Activated CD8-positive, alpha-beta memory T cell treated with anti-CD3 and anti-CD28 coated beads, Interleukin-2, amount 50 U/mL, for 24 hours (primary cell): ENCODE data around the gene FHIT.

Experiments
- DNase-seq: peaks from one replicate; pipeline ENCODE4 v3.0.0-alpha.2; 2020; ENCODE audit errors: extremely low read depth

FHIT gene

DNA sequence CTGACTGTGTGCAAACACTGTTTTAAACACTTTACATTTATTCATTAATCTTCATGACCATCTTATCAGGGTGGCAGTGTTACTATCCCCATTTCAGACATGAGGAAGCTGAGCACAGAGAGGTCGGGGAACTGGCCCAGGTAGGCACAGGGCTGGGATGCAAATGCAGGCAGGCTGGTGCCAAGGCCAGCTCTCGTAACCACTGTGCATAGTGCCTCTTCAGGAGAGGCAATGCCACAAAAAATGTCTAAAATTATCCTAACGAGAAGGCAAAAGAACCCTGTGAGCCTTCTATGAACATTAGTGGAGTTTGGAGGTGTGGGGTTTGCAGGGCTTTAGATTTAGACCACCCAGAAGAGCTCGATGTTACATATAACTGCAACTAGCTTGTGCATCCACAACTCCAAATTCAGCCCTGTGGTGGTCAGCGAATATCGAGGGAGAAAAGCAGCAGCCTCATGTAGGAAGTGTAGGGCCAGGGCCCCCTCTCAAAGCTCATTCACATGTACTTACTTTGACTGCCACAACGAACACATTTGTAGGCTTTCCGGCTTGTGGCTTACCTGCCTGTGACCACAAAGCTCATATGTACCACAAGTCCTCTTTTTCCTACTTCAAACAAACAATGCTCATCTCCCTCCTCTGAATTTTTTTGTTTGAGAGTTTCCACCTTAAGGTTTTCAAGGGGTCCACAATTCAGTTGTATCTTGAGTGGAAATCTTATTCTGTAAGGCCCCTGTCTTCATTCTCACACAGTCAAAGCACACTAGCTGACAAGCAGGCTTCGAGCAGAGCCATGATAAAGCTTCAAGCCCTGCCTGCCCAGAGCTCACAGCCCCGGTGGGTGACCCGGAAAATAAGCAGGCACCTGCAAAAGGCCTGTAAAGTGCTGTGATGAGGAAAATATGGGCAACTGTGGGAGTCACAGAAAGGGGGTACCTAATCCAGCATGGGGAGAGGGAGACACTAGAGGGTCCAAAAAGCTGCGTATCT is 1478.5 kb downstream of the FHIT start:
- DNase-seq, result no peak

- no peak for DNase-seq
Observed at GRCh38 chr3:59771768-59772181, 1479.5 kb downstream of the FHIT start.

- DNase-seq, result no peak
Observed at GRCh38 chr3:59769127-59769750, 1482.0 kb downstream of the FHIT start.

- no peak for DNase-seq
Observed at GRCh38 chr3:59766200-59766872, 1484.9 kb downstream of the FHIT start.

- DNase-seq, result no peak
Observed at GRCh38 chr3:59764171-59764570, 1487.1 kb downstream of the FHIT start.

DNA sequence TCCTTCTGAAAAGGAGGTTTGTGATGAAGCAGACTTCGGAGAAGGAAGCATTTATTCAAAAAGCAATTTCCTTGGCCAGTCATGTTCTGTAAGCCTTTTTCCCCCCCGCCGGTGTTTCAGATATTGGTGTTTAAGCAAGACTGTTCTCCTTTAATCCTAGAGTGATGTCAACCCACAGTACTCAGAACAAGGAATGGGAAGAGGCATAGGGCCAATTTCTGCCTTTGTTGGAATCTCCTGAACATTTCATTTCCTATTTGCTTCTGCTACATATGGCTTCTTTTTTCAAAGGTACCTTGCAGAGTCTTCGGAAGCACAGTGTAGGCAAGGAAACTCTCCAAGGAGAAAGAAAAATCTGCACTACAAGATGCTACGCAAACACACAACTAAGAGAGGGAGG is 1488.3 kb downstream of the FHIT start:
- DNase-seq, result no peak

DNA sequence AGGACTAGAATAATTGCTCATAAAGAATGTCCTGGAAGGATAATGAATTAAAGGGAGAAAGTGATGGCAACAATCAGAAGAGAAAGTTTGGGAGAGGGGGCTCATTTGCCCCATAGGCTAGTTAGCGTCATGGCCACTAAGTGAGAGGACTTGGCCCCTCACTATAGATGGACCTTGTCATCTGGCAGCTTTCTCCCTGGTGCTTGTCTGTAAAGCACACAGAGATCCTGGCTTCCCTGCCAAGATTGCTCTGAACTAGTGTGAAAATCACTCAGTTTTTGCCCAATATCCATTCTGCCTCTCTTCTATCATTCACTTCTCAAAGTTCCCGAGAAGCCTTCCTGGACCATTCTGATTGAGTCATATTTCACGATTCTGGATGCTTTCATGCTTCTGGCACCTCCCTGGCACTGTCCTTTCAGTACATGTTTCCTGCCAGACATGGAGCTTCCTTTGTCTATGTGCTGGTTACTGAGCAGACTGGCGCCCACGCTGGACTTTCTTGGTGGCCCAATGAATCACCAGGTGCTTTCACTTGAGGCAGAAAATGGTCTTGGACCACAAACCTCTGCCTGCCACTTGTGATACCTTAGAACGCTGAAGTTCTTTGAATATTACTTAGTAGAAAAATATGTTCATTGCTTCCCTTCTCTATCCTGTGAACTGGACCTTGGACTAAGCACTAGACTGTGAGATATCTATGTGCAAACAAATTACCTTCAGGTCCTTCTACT is 1491.8 kb downstream of the FHIT start:
- DNase-seq, result no peak

GRCh38 chr3:59758672-59759071 is 1492.6 kb downstream of the FHIT start:
- DNase-seq, result no peak

- no peak for DNase-seq
Observed at GRCh38 chr3:59756934-59757333, 1494.3 kb downstream of the FHIT start.

DNA sequence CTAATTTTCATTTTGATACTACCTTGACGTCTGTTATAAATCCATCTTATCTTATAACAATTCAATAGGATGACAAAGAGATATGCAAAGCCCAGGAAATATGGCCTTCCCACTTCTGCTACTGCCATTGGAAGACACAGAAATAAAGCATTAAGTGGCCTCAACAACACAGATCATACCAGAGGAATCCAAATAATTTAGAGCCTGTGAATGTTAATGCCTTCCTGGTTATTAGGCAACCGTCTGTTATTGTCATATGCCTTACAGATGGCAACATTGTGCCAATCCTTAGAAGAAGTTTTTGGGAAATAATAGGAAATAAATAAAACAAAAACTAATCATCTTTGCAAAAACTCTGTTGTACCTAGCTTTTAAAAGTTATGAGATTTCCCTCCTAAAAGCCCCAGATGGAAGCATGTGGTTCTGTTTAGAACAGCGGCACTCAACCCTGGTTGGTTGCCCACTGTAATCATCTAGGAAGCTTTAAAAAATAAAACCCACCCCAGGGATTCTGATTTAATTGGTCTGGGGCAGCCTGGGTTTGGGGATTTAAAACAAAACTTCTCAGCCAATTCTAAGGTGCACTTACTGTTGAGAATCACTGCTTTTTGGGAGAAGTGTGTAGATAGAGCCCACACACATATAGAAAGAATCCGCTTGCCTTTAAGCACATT is 1496.7 kb downstream of the FHIT start:
- DNase-seq, result no peak

DNA sequence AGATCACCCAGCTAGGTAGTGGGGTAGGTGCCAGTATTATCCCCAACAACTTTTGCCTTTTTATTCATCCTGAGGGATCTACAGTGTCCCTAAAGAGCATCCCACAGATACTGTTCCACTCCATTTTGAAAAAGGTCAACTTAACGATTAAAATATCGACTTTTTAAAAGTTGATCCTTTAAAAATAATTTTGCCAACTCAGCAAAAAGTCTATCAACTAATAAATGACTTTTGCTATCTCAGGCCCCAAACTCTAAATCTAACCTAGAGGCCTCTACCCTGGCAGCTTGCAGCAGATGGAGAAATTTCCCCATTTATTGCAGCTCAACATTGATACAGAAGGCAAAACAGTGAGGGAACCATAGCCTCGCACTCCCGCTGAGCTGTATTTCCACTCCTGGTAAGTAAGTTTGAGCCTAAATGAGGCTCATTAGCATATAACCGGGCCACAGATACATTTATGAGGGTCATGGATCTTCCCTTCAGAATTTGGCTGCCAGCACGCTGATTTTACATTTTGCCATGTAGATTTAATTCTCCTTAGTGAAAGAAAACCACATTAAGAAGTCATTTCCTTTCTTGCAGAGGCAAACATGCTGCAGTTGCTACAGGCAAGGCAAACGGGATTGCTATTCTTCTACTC is 1497.3 kb downstream of the FHIT start:
- DNase-seq, result no peak

GRCh38 chr3:59752925-59753324 is 1498.3 kb downstream of the FHIT start:
- DNase-seq, result no peak

DNA sequence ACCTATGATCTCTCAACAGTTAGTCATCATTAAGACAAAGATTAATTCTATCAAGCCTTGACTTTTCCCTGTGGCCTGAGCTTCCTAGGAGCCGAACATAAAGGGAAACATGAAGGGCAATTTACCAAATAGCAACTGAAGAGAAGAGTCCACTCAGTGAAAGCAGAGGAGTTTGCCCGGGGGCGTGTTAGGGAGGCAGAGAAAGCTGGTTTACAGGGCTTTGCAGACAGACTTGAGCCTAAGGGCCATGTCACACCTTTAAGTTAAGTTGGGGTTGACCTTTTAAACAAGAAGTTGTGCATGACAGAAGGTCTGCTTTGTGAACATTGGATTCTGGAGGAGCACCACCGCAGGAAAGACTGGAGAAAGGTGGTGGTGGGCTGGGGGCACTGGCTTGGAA is 1499.6 kb downstream of the FHIT start:
- DNase-seq, result no peak

DNA sequence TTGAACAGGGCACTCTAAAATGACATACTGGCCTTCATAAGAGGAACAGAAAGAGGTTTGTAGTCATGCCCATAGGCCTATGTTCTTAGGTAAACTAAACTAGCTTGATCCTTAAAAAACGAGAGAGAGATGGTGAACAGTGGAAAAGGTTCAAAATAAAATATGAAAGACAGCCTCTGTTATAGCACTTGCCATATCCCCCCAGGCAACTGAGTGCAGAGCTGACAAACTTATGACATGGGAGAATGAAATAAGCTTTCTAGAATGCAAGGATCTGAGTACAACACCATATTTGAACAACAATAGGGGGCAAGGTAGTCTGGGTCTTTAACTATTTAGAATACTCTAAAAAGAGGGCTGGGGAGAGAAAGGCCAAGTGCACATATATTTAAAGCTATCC is 1500.9 kb downstream of the FHIT start:
- no peak for DNase-seq

DNA sequence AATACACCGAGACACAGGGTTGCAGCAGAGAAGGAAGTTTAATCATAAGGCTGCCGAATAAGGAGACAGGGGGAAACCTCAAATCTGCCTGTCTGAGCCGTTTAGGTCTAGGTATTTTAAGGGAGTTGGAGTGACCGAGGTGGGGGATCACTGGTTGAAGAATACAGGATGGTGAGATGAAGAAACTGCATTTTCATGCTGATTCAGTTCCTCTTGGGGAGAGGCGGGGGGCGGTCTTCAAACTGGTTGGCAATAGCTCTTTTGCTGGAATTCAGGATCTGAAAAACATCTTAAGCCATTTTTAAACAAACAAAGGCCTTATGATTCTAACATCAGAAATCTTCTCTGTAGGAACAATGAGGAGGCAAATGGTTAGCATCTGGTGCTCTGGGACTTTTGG is 1502.0 kb downstream of the FHIT start:
- DNase-seq, result no peak

DNA sequence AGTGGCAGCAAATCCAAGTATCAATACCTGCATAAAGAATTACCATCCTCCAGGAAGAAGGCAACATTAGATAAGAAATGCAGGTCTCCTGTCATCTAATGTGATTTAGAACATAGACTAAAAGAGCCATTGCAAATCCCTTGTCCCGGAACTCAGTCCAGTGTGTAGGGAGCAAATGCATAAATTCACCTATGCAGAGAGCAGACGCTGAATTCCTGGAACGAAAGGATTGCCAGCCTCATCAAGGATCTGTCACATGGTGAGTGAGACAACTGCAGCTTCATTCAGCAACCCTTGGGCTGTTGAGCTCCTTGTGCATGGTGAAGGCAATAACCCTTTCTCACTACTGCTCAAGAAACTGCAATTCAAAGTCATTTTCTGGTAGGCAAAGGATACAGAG is 1504.7 kb downstream of the FHIT start:
- DNase-seq, result no peak

- DNase-seq, result no peak
Observed at GRCh38 chr3:59737241-59737640, 1514.0 kb downstream of the FHIT start.

GRCh38 chr3:59734061-59734460 is 1517.2 kb downstream of the FHIT start:
- no peak for DNase-seq

DNA sequence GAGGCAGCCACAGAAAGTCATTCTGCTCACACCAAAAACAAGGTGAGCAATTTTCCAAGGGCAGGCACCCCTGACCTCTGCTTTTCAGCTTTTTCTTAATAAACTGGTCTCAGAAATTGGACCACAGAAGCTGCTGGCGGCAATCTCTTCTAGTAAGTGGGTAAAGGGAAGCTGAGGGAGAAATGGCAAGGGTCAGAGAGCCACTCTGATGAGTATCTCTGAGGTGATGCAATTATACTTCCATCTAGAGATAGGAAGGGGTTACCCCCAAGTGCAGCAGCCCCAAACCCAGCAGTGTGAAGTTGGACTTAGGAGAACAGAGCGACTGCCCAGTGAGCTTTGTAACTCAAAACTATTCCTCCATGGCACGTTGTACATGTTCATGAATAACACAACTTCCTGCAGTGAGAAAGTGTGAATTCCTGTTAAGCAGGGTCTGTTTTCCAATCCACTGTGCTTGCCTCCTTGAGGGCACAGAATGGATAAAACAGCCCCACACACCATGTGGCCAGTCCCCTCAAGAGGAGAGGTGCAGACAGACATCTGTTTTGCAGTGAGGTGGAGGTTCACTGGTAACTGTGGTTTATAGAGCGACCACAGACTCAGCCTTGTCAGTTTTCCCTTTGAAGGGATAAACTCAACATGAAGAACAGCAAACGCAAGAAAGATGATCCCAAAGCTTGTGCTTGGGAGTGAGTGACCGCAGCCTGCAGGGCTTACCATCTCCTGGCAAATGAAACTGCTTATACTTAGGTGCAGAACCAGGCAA is 1518.0 kb downstream of the FHIT start:
- no peak for DNase-seq

GRCh38 chr3:59731943-59732342 is 1519.3 kb downstream of the FHIT start:
- no peak for DNase-seq
